Renal cortical epithelial cell (primary cell): ENCODE results near the gene PQBP1. TPM values are rescaled to one million over a fixed set of nuclear protein-coding genes. Genes with fewer than 3 reads are reported as not detected.
A peak's percentile ranks its signal among the peaks of the same experiment; 100 is the strongest.

ENCODE experiments used
- DNase-seq: peaks from one replicate; pipeline ENCODE4 v3.0.0-alpha.2; 2011; ENCODE audit warnings: low read depth
- total RNA-seq: library from RNA; depleted of rRNA; stranded (reverse); fragments of >200 nt; gene quantifications from 2 replicates; pipeline ENCODE4 v1.2.3, GENCODE V29; 2014

The PQBP1 gene
- total RNA-seq, 1 donor from 2014 or later, result 46.8 TPM

DNA sequence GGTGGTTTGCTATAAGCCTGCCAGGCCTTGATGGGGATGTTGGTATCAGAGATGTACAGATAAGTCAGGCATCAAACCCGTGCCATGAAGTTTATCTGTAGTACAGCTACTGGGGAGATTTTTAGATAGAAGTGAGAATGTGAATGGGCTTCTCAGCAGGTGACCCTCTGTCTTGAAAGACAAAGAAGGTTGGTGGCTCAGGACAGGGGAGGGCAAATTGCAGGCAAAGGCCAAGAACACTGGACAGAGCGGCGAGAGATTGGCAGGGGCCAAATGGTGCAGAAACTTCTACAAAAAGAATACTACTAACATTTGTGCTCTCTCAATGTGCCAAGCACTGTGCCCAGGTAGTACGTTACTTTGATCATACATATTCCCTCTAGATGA lies 23.0 kb downstream of the PQBP1 start:
- DNase-seq, result no peak

DNA sequence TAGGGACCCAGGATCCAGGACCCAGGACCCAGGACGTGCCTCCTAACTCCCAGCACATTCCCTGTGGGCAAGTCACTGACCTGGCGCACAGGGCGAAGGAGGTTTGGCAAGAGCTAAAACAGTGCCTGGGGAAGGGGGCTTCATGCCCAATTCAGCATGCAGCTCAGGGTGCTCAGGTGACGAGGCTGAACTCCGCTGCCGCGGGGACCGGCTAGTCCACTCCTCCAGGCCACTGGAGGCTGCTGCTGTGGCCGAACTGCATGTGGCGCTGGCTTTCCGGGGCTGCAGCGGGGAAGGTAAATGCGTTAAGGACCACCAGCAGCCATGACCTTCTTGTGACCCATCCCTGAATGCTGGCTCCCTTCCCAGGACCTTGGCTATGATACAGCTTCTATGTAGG lies 26.0 kb downstream of the PQBP1 start:
- DNase-seq, result no peak

DNA sequence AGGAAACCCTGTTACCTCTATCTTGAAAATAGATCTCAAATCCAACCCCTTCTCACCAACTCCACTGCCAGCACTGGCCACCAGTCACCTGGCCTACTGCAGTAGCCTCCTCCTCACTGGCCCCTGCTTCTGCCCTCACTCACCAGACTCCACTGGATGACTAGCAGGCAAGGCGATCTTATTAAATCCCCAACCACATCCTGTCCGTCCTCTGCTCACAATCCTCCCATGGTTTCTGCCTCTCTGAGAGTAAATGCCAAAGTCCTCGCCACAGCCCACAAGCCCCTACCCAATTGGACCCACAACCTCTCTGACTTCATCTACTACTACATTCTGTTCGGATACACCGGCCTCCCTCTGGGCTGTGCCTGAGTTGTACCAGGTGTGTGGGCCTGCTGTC lies 26.5 kb downstream of the PQBP1 start:
- no peak for DNase-seq

DNA sequence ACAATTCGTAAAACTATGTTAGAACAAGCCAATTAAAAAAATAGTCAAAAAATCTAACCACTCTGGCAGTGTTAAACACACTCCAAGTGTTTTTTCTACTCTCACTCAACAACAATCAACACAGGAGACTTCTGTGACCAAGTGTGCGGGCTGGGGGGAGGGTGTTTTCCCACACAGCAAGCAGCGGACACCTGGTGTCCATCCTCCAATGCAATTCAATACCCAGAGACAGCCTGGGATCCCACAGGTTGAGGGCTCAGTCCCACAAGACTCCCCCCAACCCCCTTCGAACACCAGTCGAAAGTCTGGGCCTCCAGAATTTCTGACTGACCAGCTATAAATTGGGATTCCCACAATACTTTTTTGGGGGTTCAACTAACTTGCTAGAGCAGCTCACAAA lies 29.4 kb downstream of the PQBP1 start:
- DNase-seq, result no peak

DNA sequence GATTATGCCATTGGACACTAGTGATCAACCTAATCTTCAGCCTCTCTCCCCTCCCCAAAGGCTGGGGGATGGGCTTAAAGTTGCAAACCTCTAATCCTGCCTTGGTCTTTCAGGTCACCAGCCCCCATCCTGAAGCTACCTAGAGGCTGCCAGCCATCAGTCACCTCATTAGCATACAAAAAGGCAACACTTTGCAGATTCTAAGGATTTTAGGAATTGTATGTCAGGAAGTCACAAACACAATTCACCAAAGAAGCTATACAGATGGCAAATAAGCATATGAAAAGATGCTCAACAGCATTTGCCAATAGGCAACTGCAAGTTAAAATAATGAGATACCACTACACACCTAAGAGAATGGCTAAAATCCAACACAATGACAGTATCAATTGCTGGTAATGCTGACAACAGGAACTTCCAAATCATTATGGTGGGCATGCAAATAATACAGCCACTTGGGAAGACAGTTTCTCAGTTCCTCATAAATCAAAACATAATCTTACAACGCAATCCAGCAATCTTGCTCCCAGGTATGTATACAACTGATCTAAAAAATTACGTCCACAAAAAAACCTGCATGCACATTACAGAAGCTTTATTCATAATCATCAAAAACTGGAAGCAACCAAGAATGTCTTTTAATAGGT lies 30.1 kb downstream of the PQBP1 start:
- DNase-seq, result no peak

DNA sequence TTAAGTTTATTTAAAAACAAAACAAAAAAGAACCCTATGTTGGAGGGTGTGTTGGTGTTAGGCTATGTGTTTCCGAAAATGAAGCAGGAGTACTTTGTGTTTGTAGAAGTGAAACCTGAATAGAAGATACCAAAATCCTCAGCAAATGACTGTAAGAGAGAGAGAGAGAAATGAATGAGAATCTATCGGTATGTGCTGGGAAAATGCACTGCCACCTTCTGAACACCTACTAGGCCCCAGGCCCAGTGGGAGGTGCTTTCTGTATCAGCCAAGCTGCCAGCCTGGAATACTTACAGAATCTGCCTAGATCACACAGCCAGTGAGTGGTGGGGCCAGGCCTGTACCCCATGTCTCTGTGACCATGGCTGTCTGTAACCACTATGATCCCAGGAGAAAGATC lies 36.0 kb downstream of the PQBP1 start:
- DNase-seq, result no peak

DNA sequence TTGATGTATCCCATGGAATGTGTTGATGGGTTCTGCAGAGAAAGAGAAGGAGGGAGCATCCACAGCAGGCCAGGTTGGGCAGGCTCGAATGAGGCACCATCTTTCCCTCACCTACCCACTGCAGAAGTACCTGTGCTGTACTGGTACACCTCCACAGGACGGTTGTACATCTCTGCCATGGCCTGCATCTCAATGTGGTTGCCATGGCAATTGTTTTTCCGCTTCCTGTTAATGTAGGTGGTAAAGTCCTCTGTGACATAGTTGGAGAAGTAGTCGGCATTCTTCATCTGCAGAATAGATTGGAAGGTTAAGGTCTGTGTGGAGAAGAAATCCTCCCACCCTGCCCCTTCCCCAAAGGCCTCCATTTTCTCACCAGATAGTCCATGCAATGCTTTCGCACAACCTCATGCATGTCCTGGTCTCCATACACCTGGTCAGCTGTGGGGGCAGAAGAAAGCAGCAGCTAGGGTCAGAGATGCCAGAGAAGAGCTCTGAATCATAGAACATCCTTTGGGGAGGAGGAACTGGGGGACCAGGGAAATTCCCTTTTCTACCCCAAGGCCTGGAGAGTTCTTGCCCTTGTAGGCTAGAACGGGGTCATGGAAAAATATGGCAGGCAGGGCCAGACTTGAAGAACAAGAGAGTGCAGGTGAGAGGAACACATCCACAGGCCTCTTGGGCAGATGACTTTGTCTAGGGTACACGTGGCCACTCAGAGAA lies 37.0 kb downstream of the PQBP1 start:
- no peak for DNase-seq

DNA sequence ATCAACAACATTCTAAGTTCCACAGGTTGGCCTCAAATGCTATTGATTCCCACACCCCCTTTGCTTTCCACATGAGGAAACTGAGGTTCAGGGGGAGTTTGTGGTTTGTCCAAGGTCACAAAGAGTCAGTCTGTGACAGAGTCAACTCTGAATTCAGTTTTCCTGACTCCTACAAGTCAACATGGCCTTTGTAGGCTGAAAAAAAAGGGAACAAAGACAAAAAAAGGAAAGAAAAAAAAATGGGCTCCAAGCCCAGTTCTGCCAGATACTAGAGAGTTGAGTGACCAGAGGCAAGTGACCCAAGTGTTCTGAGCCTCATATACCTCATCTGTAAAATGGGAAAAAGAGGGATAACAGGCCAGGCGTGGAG lies 37.6 kb downstream of the PQBP1 start:
- no peak for DNase-seq

DNA sequence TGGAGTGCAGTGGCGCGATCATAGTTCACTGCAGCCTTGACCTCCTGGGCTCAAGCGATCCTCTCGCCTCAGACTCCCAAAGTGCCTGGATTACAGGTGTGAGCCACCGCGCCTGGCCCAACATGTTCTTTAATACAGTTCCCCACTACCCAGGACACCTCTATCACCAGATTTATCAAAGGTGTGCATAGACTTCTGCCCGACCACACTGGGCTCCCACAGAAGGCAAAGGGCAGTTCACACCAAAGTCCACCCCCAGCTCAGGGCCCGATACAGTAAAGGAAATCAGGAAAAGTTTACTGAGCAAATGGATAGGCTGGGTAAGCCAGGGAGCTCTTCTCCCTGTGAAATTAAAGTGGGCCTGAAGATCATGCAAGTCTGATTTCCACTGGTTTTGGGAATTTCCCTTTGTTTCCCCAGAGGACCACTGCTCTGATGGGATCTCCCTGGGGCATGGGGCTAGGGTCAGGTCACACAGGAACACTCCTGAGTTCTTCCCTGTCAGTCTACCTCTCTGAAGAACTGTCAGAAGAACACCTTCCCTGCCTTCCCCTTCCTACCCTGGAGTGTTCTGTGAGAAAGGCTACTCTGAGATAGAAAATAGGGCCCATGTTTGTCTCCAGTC lies 38.8 kb downstream of the PQBP1 start:
- no peak for DNase-seq

DNA sequence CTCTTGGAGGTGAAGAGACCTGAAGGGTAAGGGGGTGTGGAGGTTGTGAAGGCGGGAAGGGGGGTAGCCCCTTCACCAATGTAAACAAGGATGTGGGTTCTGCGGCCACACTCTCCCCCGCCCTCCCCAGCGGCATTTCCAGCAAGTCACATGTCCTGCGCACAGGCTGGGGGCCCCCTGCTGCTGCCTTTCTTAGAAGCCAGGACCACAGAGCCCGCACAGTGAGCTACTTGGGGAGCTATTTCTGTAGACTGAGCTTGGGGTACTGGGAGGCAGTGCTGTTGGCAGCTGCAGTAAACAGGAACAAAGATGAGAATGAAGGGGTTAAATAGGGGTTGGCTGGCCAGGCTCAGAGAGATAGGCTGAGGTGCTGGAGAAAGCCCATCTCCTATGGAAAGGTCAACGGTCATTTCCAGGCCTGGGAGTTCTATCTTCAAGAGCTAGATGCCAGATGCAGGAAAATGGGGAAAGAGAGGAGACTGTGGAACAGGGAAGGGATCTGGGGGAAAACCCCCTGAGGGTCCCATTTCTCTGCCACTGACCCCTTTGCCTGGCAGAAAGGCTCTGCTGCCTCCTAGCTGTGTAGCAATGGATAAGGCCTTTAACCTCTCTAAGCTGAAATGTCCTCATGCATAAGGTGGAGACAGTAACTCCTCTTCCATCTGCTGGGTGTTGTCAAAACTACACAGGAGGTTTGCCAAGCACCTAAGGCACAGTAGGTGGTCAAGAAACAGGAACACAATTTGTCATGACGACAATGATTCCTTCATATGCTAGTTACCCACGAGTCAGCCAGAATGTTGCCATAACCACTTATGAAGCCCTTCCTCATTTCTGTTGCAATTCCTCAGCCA lies 39.6 kb downstream of the PQBP1 start:
- DNase-seq, result peak; percentile 13

DNA sequence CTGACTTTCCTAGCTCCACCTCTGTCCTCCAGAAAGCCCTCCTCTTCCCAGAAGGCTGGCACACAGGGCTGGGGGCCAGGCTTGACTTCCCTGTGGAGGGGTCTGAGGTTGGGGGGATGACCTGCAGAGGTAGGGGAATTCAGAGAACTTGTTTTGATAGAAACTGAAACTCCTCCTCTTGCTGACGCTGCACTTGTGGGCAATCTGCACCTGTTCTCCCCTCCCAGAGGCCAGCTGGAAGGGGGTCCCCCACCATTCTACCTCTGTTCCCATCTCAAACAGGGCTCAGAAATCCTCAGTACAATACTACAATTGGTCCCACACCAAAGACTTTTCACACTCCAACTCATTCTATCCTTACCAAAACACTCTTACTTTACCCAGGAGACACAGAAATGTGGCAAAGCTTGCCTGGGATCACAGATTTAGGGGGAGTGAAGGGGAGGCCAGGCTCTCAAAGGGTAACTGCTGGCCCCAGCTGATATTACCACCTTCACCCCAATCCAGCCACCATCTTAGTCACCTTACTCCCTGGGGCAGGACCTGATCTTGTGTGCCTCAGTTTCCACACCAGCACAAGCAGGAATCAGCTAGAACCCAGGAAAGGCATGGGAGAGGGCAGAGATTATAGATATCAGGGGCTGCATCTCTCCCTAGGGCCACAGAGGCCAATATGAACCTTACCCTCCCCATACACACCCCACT lies 41.1 kb downstream of the PQBP1 start:
- DNase-seq, result no peak

DNA sequence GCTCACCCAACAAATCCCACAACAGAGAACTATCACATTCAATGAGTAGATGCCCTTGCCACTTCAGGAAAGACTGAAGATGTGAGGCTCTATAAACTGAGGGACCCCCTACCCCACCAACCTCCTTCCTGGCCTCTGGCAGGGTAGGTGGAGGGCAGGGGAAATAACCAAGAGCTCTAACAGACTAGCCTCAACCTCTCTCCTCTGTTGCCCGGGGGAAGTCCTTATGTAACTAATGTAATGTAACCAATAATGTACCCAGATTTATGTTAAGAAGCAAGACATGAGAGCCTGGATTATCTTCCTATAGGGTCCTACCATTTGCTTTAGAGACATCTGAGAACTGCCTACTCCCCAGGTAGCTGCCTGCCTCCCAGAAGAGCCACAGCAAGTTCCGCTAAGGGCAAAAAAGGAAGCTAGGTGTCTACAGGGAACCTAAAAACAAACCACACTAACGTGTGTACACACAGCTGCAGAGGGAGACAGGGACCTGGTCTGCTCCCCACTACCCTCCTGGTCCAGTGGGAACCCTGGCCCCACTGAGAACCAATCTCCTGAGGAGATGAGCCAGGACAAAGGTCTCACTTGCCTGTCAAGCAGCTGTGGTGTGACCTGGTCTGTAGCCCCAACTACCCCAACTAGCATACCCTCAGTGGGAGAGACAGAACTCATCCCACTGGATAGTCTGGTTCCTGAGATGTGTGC lies 41.9 kb downstream of the PQBP1 start:
- no peak for DNase-seq

DNA sequence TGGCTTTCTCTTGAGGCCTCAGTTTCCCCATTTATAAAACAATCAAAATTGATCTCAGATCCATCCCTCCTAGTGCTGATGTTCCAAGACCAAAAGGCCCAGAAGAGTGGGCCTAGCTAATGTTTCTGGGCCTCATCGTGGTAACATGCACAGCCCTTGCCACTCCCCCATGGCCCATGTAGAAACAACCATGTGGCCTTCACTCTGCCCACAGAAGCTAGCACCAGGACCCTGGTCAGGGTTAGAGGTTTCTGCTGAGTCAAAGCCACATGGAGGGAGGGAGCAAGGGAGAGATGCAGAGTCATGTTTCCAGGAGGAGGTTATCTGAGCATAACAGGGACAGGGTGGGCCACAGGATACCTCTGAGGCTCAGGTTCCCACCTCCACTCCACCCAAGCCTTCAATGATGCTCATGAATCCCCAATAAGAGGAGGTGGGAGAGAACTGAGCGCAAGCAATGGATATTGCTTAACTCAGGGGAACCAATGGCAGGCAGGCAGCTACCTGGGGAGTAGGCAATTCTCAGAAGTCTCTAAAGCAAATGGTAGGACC lies 42.8 kb downstream of the PQBP1 start:
- no peak for DNase-seq

DNA sequence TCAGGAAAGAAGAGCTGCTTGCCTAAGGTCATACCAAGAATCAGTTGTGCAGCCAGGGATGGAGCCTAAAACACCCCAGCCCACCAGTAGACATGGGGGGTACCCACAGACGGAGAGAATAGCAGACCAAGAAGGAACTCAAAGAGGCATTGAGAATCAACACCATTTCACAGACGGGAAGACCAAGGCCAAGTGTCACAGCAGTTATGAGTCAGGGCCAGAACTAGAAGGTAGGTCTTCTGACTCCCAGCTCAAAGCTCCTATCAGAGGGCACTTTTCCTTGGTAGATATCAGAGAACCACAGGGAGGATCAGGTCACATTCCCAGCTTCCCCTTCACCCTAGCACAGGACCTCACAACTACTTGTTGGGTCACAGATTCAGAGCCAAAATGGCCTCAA lies 45.2 kb downstream of the PQBP1 start:
- DNase-seq, result no peak

DNA sequence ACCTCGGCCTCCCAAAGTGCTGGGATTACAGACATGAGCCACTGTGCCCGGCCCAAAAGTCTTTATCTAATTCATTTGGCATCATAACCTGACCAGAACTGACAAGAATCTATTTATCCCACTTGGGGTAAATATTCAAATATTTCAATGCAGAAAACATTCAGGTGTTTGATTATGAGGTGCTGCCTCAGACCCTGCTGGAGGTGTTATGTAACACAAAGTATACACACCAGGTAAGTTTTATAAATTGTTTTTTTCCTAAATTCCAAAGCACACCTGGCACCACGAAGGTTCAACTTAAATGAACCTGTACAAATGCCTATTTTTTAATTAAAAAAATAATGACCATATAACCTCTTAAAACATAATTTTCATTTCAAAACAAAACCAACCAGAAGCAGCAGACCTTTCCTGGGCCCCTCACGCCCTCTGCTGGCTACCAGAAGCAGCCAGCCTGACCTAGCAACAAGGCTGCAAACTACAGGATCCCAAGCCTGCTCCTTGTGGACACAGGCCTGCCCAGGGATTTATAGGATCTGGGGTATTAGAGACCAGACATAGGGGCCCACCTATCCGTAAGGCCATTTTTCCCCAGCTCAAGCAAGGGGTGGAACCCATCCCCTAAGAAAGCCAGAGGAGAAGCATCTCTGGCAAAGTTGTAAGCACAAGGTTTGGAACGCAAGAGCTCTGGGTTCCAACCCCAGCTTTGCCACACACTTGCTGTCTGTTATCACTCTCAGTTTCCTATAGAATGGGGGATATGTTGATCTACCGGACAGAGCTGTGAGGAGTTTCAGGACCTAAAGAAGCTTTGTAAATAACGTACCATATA lies 48.0 kb downstream of the PQBP1 start:
- peak; percentile 23 for DNase-seq

DNA sequence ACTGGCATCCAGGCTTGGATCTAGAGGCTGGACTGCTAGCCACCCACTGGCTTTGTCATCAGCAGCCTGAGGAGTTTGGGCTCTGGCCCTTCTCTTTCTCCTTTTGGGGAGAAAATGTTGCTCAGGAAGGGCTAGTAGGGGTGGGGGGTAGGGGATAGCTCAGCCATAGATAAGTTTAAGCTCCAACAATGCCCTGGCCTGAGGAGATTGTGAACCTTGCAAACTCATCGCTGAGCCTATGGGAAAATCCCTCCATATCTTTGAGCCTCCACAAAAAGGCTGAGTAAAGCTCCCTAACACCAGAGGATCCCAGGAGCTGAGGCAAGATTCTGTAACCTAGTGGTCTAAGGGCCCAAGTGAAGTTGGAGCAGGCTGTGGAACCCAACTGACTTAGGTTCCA lies 50.9 kb downstream of the PQBP1 start:
- no peak for DNase-seq
